Measurements from ENCODE around the gene VPS9D1. TPM values are rescaled to one million over a fixed set of nuclear protein-coding genes. Genes with fewer than 3 reads are reported as not detected.

Gene VPS9D1
- total RNA-seq, 1 donor from 2014 or later: 11.3 TPM

- Mint-ChIP-seq H3K27ac (ENCODE audit: unreplicated experiment) (no peak overlapping the region), H3K9me3 (ENCODE audit: unreplicated experiment) (no peaks in the 10 kb centered on the region), H3K36me3 (ENCODE audit: low read depth, unreplicated experiment) (no peaks in the 10 kb centered on the region), H3K4me1 (ENCODE audit: low read depth, unreplicated experiment) (no peaks in the 10 kb centered on the region), H3K4me3 (ENCODE audit: unreplicated experiment) (no peak overlapping the region), H3K27me3 (ENCODE audit: low read depth, unreplicated experiment) (no peaks in the 10 kb centered on the region)
- H3K4me3 ChIP-seq (ENCODE audit: insufficient read depth, low read depth, low read length): no peak overlapping the region
- H3K27me3 ChIP-seq (ENCODE audit: insufficient read depth, low read length): no peaks in the 10 kb centered on the region
- H3K9me3 ChIP-seq (ENCODE audit: insufficient read depth, low read depth, low read length): no peaks in the 10 kb centered on the region
- H3K79me2 ChIP-seq (ENCODE audit: insufficient read depth, low read length): no peaks in the 10 kb centered on the region
- no peak overlapping the region for H3K9ac ChIP-seq (ENCODE audit: low read length)
- no peak for DNase-seq (ENCODE audit: low read depth)
- H2AFZ ChIP-seq (ENCODE audit: low read depth, low read length): no peak overlapping the region
- H3K27ac ChIP-seq (ENCODE audit: low read depth, low read length): no peak overlapping the region
- no peaks in the 10 kb centered on the region for H3K36me3 ChIP-seq (ENCODE audit: insufficient read depth, low read length)
- no peak for TF ChIP-seq EZH2 (IDR thresholded peaks at IDR 0.05; ENCODE audit: insufficient read depth, low read length)
- no peak for TF ChIP-seq CTCF (IDR thresholded peaks at IDR 0.05; ENCODE audit: insufficient read depth, low read depth, low read length)
- peaks cover 7% of the 10 kb centered on the region for H4K20me1 ChIP-seq (ENCODE audit: insufficient read depth, low read length)
- peaks cover 14% of the 10 kb centered on the region for H3K4me1 ChIP-seq (ENCODE audit: insufficient read depth, low read length)
- H3K4me2 ChIP-seq (ENCODE audit: low read length): no peak overlapping the region
- FAIRE-seq: no peak
Measured at GRCh38 chr16:89704281-89704680, 16.4 kb downstream of the VPS9D1 start.

GRCh38 chr16:89701425-89702406 lies 19.0 kb downstream of the VPS9D1 start, which contains the start of gene SPATA2L:
SPATA2L (minus strand) TSS chr16:89701705; CDS start chr16:89701232, 473 bp downstream.
- H3K36me3 ChIP-seq (ENCODE audit: insufficient read depth, low read length): no peaks in the 10 kb centered on the region
- peak within 1 kb of the TSS; percentile 61 for H3K4me3 ChIP-seq (ENCODE audit: insufficient read depth, low read depth, low read length)
- peak within 1 kb of the TSS; percentile 88 for H3K4me2 ChIP-seq (ENCODE audit: low read length)
- Mint-ChIP-seq H3K9me3 (ENCODE audit: unreplicated experiment) (no peaks in the 10 kb centered on the region), H3K27me3 (ENCODE audit: low read depth, unreplicated experiment) (no peaks in the 10 kb centered on the region), H3K4me3 (ENCODE audit: unreplicated experiment) (peak within 1 kb of the TSS; percentile 76), H3K36me3 (ENCODE audit: low read depth, unreplicated experiment) (peaks cover 5% of the 10 kb centered on the region), H3K27ac (ENCODE audit: unreplicated experiment) (peak within 1 kb of the TSS; percentile 75), H3K4me1 (ENCODE audit: low read depth, unreplicated experiment) (no peaks in the 10 kb centered on the region)
- H3K79me2 ChIP-seq (ENCODE audit: insufficient read depth, low read length): no peaks in the 10 kb centered on the region
- no peak for FAIRE-seq
- H3K4me1 ChIP-seq (ENCODE audit: insufficient read depth, low read length): peaks cover 14% of the 10 kb centered on the region
- DNase-seq (ENCODE audit: low read depth): peak; percentile 50
- H3K27ac ChIP-seq (ENCODE audit: low read depth, low read length): peak within 1 kb of the TSS; percentile 61
- peak within 1 kb of the TSS; percentile 67 for H3K9ac ChIP-seq (ENCODE audit: low read length)
- no peak for TF ChIP-seq CTCF (IDR thresholded peaks at IDR 0.05; ENCODE audit: insufficient read depth, low read depth, low read length)
- no peak for TF ChIP-seq EZH2 (IDR thresholded peaks at IDR 0.05; ENCODE audit: insufficient read depth, low read length)
- H3K27me3 ChIP-seq (ENCODE audit: insufficient read depth, low read length): no peaks in the 10 kb centered on the region
- H3K9me3 ChIP-seq (ENCODE audit: insufficient read depth, low read depth, low read length): no peaks in the 10 kb centered on the region
- H2AFZ ChIP-seq (ENCODE audit: low read depth, low read length): peak within 1 kb of the TSS; percentile 85
- peaks cover 20% of the 10 kb centered on the region for H4K20me1 ChIP-seq (ENCODE audit: insufficient read depth, low read length)

Measured in astrocyte (in vitro differentiated cells and primary cell).